ENCODE measurements around the gene KCTD16.

Gene KCTD16

DNA sequence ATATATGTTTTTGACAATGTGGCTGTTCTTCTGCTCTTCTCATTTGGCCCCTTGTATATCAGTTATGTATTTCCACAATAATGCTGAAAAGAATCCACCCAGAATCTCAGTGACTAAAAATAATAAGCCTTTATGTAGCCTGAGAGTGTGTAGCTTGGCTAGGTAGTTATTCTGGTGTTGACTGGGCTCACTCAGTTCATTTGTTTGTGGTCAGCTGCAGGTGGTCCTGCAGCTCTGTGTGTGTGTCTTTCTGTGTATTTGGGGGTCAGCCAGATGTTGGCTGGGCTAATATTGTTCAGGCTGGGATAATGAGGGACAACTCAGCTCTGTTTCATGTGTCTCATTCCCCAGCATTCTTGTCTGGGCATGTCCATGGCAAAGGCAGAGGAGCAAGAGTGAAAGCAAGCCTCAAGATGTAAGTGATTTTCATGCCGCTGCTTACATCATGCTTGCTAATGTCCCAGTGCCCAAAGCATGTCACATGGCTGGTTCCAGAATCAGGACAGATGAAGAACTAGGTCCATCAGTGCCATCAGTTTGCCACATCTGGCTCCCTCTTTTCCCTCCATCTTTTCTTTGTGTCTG lies 162.8 kb downstream of the KCTD16 start:
- no peak for DNase-seq (ENCODE audit: low read depth)

GRCh38 chr5:144335561-144335960 lies 164.9 kb downstream of the KCTD16 start:
- no peak for DNase-seq (ENCODE audit: low read depth)

DNA sequence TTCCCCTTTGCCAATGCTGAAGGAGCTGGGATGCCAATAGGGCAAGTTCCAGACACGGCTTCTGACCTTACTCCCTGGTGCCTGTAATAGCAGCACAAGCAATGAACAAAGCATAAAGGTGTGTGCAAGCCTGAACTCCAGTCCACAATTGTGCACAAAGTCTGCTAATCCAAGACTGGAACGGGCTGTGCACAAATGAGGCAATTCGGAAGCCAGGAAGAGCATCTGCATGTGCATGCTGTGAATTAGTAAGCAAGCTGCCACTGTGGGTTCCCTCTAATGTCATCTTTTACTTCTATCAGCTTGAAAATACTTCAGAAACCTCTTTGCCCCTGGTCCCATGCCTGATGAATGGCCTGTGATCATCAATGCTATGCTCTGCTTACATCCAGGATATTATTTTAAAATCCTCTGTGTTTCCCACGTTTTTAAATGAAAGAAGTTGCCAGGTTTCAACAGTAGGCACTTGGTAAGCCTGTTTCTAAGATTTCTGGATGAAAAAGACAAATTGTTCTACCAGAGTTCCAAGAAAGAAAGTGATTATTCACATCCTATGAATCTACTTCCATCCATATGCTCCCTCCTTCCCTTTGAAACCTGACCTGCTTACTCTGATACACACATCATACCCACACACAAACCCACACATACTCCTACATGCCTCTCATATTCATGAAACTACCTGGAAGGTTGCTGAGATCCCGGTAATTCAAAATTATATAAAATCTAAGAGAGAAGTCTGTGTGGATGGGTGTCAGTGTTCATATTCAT lies 165.7 kb downstream of the KCTD16 start:
- no peak for DNase-seq (ENCODE audit: low read depth)

DNA sequence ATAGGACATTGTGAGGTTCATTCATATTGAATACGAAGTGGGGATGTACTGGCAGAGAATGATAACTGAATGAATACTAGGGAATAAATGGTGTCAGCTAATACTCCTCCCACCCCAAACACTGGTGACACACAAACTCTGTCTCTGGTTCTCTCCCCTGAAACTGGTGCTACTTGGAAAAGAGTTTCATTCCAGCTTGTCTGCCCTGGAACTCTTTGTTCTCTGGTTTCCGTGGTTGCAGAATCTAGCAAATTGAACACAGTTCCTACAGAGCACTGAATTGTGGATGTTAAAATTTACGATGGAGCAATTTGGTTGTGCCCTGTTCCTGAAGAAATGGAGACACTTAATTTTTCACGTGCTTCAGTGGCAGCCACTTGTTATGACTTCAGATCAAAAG lies 181.7 kb downstream of the KCTD16 start:
- no peak for DNase-seq (ENCODE audit: low read depth)

DNA sequence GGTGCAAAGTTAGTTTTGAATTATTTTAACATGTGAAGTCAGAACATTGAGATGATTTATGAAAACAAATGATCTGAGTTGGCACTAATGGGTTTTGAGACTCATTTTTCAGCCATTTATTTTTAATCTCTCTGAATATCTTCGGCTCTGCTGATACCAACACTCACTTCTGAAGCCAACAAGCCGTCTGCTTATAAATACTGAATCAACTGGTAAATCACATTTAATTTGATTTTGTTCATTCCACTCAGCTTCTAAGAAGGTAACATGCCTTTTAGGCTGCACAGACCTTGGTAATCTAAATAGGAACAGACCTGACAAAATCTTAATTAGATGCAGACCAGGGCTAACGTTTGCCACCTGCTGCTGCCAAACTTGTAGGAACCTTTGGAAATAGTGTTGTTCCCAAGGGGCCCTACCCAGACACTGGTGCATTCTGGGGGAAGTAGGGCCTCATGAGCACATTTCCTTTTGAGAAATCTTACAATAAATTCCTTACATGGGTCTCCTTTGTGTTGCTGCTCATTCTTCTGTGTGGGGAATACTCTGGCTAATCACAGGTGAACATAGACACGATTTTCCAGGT lies 182.2 kb downstream of the KCTD16 start:
- no peak for DNase-seq (ENCODE audit: low read depth)

- no peak for DNase-seq (ENCODE audit: low read depth)
Observed at GRCh38 chr5:144356489-144356888, 185.8 kb downstream of the KCTD16 start.

GRCh38 chr5:144361406-144361805 lies 190.7 kb downstream of the KCTD16 start:
- no peak for DNase-seq (ENCODE audit: low read depth)

- no peak for DNase-seq (ENCODE audit: low read depth)
Observed at GRCh38 chr5:144365885-144366284, 195.2 kb downstream of the KCTD16 start.

- no peak for DNase-seq (ENCODE audit: low read depth)
Observed at GRCh38 chr5:144367991-144368390, 197.3 kb downstream of the KCTD16 start.

DNA sequence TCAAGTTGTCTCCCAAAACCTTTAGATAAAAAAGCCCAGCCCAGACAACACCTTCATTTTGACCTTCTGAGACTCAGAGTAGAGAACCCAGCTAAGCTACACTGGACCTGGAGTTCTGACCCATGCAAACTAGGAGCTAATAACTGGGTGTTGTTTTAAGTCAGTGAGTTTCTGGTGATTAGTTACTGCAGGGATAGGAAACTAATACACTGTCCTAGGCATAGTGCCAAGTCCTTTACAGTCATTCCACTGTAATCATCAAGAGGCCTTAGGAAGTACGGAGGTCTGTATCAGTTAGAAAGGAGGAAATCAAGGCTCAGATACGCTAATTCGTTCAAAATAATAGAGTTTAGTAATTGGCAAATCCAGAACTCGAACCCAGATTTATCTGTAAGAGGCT lies 197.9 kb downstream of the KCTD16 start:
- no peak for DNase-seq (ENCODE audit: low read depth)

- DNase-seq (ENCODE audit: low read depth) = no peak
Observed at GRCh38 chr5:144369006-144369405, 198.3 kb downstream of the KCTD16 start.

- DNase-seq (ENCODE audit: low read depth) = no peak
Observed at GRCh38 chr5:144370273-144370672, 199.6 kb downstream of the KCTD16 start.

- no peak for DNase-seq (ENCODE audit: low read depth)
Observed at GRCh38 chr5:144374637-144375036, 204.0 kb downstream of the KCTD16 start.

- no peak for DNase-seq (ENCODE audit: low read depth)
Observed at GRCh38 chr5:144377207-144377606, 206.5 kb downstream of the KCTD16 start.

DNA sequence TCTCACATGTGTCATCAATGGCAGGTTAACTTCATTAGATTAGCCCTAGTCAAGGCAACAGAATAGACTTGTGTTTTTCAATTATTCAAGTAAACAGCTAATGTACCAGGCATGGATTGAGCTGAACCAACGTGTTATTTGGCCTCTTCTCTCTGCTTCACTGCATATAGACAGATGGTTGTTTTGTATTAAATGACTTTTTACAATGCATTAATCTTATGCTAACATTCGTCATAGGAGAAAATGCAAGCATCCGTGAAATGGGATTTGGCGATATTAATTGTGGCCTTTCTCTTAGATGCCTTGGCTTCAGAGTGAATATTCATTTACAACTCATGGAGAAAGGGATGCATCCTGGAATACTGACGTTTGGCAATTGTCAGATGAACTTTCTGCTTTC lies 208.0 kb downstream of the KCTD16 start:
- DNase-seq (ENCODE audit: low read depth) = no peak

DNA sequence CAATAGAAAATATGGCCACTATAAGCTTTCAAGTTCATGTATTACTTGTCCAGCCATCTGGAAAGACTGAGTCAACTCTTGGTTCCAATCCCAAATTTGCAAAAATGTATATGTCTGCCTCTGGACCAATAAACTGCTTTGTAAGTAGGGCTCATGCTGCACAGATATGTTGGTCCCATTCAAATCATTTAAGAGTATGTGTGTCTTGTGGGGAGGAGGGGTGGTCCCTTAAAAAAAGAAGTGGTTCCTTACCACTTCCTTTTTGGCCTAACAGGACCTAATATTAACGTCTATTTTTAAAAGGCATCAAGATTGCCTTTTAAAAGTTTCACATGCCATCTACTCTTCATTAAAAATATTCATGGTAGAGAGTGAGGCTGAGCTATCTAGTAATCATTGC lies 214.9 kb downstream of the KCTD16 start:
- DNase-seq (ENCODE audit: low read depth) = no peak

GRCh38 chr5:144386315-144386714 lies 215.6 kb downstream of the KCTD16 start:
- no peak for DNase-seq (ENCODE audit: low read depth)

DNA sequence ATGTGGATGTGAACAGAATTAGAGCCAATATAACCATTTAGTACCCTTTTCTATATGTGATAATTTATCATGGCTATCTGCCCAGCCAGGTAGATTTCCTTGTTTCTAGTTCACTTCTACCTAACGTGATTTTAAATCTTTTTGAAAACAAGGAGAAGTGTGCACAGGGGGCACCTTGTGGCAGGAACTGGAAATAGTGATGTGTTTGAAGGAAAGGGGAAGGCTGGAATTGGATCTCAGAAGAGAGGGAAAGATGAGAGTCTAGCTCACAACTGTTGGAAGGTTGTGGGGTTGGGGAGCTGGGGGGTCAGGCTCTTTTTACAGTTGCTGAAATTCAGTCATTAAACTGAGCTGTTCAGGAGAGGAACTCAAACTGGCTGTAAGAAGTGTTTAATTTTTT lies 219.5 kb downstream of the KCTD16 start:
- no peak for DNase-seq (ENCODE audit: low read depth)

DNA sequence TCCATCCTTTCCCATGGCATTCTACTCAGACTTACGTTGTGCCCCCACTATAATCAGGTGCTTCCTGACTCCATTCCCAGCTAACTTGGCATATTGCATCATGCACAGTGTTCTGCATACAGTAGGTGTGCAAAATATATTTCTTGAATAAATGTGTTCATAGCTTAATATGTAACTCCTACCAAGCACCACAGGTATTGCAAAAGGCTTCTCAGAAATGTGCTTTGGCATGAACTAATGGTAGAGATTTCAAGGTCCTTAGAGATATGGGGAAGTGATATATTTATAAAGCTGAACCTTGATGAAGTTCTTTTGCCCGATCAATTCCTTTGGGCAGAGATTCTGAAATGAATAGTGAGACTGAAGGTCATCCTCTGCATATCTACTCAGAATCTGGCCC lies 220.4 kb downstream of the KCTD16 start:
- no peak for DNase-seq (ENCODE audit: low read depth)

DNA sequence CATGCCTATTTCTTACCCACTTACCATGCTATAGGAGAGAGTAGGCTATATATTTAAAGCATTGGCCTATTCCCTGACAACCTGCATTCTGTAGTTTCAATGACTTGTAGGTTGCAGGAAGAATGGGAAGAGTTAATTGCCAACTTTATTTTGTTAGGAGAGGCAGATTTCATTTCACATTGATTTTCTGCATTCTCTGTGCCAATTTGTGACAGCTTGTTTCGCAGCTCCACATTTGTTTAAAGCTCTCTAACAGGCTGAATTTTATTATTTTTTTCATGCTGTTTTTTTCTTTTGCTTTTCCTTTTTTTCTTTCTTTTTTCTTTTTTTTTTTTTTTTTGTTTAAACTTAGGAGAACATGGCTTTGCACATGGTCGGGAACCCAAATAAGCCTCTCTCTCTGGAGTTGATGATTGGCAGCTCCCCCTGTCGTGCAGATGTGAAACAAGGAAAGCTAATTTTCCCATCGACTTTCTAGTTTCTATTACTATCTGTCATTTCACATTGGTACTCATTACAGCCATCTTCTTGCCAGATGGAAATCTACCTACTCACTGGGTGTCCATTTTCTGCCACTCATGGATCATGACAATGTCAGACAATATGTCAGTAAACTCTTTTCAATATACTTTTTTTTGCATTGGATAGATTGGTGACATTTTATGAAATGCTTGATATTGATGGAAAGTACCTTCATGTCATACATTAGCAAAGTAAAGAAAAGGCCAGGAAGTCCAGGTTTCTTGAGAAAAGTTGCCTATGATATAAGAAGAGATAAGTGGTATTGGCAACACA lies 223.2 kb downstream of the KCTD16 start:
- no peak for DNase-seq (ENCODE audit: low read depth)

DNA sequence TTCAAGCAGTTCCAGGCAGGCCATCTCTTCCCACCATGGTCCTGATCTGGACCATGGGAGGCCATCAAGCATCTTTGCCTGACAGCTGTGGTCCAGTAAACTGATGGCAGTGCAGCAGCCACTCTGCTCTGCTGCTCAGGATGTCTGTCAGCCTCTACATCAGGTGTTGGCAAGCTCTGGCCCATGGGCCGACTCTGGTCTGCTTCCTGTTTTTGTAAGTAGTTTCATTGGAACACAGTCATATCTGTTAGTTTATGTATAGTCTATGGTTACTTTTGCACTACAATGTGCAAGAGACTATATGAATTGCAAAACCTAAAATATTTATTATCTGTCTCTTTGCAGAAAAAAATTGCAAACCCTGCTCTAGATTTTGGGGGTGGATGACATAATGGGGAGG lies 225.0 kb downstream of the KCTD16 start:
- DNase-seq (ENCODE audit: low read depth) = no peak

DNA sequence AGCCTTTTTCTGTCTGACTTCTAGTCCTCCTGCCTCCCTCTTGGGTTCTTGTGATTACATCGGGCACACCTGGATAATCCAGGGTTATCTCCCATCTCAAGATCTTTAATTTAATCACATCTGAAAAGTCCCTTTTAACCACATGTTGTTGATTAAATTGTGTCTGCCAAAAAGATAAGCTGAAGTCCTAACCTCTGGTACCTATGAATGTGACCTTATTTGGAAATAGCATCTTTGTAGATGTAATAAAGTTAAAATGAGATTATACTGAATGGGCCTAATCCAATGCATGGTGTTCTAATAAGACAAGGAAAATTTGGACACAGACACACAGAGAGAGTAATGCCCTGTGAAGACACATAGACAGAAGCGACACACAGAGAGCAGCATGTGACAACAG lies 232.4 kb downstream of the KCTD16 start:
- no peak for DNase-seq (ENCODE audit: low read depth)

All from T follicular helper cell (primary cell).